ENCODE results near the gene MYO1H. TPM values are rescaled to one million over a fixed set of nuclear protein-coding genes. Genes with fewer than 3 reads are reported as not detected.
A peak's percentile ranks its signal among the peaks of the same experiment; 100 is the strongest.

The MYO1H gene
- total and polyA plus RNA-seq, 2 of the 13 experiments (the other 11 are each of a cell fraction or from before 2014, with no cell fraction given): not detected

DNA sequence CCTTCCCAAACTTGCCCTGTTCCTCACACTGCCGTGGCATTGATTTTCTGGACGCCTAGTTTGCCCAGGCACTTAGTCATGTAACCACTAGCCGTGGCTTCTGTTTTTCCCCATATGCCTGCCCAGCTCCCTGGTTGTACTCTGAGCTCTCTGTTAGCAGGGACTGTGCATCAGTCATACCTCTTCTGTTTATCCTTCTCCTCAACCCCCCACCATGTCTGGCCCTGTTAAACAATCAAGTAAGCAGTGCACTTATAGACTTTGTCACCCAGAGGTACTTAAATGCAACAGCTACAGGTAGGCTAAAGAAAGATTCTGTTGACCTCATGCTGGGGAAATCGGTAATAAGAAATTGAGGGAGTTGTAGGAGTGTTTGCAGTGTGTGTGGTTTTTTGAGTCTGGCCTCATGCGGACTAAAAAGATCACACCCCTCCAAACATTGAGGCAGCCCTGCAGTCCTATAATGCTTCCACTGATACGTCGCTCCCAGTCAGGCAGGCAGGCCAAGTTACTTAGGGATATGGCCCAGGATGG lies 146.7 kb downstream of the MYO1H start (continued):
- TF ChIP-seq, protein P1, sequence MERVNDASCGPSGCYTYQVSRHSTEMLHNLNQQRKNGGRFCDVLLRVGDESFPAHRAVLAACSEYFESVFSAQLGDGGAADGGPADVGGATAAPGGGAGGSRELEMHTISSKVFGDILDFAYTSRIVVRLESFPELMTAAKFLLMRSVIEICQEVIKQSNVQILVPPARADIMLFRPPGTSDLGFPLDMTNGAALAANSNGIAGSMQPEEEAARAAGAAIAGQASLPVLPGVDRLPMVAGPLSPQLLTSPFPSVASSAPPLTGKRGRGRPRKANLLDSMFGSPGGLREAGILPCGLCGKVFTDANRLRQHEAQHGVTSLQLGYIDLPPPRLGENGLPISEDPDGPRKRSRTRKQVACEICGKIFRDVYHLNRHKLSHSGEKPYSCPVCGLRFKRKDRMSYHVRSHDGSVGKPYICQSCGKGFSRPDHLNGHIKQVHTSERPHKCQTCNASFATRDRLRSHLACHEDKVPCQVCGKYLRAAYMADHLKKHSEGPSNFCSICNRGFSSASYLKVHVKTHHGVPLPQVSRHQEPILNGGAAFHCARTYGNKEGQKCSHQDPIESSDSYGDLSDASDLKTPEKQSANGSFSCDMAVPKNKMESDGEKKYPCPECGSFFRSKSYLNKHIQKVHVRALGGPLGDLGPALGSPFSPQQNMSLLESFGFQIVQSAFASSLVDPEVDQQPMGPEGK (CRISPR knock-in tag; IDR thresholded peaks at IDR 0.05): peak; percentile 73
- TF ChIP-seq, protein P2, sequence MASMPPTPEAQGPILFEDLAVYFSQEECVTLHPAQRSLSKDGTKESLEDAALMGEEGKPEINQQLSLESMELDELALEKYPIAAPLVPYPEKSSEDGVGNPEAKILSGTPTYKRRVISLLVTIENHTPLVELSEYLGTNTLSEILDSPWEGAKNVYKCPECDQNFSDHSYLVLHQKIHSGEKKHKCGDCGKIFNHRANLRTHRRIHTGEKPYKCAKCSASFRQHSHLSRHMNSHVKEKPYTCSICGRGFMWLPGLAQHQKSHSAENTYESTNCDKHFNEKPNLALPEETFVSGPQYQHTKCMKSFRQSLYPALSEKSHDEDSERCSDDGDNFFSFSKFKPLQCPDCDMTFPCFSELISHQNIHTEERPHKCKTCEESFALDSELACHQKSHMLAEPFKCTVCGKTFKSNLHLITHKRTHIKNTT (CRISPR knock-in tag; IDR thresholded peaks at IDR 0.05): no peak
- TF ChIP-seq EED (CRISPR knock-in tag; IDR thresholded peaks at IDR 0.05) (no peak), TP53 (CRISPR knock-in tag; conservative IDR thresholded peaks at IDR 0.05) (no peak), NFATC3 (CRISPR knock-in tag; IDR thresholded peaks at IDR 0.05) (no peak), CEBPG (CRISPR knock-in tag; IDR thresholded peaks at IDR 0.05) (peak; percentile 47), ZNF382 (CRISPR knock-in tag; IDR thresholded peaks at IDR 0.05; ENCODE audit: borderline replicate concordance) (no peak), TBL1XR1 (IDR thresholded peaks at IDR 0.05; ENCODE audit: borderline replicate concordance, low read length, partially characterized antibody) (no peak), NAIF1 (CRISPR knock-in tag; IDR thresholded peaks at IDR 0.05; ENCODE audit: borderline replicate concordance) (no peak), PHF5A (CRISPR knock-in tag; IDR thresholded peaks at IDR 0.05; ENCODE audit: low read depth, unreplicated experiment) (no peak), FOSL1 (CRISPR knock-in tag; IDR thresholded peaks at IDR 0.05; ENCODE audit: borderline replicate concordance) (peak; percentile 50; the same call in 1 of the 2 replicates), ZNF430 (CRISPR knock-in tag; IDR thresholded peaks at IDR 0.05) (no peak), NCOA2 (CRISPR knock-in tag; IDR thresholded peaks at IDR 0.05) (0 out of 2 replicates have a peak, but pooled peaks have one; percentile 30), ZNF563 (CRISPR knock-in tag; IDR thresholded peaks at IDR 0.05) (no peak), AGO2 (optimal IDR thresholded peaks at IDR 0.05; ENCODE audit: low read depth, low read length) (no peak), RARA (CRISPR knock-in tag; IDR thresholded peaks at IDR 0.05) (peak; percentile 51)
- TF ChIP-seq, protein P3, sequence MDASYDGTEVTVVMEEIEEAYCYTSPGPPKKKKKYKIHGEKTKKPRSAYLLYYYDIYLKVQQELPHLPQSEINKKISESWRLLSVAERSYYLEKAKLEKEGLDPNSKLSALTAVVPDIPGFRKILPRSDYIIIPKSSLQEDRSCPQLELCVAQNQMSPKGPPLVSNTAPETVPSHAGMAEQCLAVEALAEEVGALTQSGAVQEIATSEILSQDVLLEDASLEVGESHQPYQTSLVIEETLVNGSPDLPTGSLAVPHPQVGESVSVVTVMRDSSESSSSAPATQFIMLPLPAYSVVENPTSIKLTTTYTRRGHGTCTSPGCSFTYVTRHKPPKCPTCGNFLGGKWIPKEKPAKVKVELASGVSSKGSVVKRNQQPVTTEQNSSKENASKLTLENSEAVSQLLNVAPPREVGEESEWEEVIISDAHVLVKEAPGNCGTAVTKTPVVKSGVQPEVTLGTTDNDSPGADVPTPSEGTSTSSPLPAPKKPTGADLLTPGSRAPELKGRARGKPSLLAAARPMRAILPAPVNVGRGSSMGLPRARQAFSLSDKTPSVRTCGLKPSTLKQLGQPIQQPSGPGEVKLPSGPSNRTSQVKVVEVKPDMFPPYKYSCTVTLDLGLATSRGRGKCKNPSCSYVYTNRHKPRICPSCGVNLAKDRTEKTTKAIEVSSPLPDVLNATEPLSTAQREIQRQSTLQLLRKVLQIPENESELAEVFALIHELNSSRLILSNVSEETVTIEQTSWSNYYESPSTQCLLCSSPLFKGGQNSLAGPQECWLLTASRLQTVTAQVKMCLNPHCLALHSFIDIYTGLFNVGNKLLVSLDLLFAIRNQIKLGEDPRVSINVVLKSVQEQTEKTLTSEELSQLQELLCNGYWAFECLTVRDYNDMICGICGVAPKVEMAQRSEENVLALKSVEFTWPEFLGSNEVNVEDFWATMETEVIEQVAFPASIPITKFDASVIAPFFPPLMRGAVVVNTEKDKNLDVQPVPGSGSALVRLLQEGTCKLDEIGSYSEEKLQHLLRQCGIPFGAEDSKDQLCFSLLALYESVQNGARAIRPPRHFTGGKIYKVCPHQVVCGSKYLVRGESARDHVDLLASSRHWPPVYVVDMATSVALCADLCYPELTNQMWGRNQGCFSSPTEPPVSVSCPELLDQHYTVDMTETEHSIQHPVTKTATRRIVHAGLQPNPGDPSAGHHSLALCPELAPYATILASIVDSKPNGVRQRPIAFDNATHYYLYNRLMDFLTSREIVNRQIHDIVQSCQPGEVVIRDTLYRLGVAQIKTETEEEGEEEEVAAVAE (CRISPR knock-in tag; IDR thresholded peaks at IDR 0.05; ENCODE audit: borderline replicate concordance): no peak
- TF ChIP-seq, protein P4, sequence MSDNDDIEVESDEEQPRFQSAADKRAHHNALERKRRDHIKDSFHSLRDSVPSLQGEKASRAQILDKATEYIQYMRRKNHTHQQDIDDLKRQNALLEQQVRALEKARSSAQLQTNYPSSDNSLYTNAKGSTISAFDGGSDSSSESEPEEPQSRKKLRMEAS (IDR thresholded peaks at IDR 0.05): peak; percentile 42; the same call in 1 of the 2 replicates
- TF ChIP-seq, protein P5, sequence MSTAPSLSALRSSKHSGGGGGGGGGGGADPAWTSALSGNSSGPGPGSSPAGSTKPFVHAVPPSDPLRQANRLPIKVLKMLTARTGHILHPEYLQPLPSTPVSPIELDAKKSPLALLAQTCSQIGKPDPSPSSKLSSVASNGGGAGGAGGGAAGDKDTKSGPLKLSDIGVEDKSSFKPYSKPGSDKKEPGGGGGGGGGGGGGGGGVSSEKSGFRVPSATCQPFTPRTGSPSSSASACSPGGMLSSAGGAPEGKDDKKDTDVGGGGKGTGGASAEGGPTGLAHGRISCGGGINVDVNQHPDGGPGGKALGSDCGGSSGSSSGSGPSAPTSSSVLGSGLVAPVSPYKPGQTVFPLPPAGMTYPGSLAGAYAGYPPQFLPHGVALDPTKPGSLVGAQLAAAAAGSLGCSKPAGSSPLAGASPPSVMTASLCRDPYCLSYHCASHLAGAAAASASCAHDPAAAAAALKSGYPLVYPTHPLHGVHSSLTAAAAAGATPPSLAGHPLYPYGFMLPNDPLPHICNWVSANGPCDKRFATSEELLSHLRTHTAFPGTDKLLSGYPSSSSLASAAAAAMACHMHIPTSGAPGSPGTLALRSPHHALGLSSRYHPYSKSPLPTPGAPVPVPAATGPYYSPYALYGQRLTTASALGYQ (CRISPR knock-in tag; IDR thresholded peaks at IDR 0.05): peak; percentile 28; the same call in 1 of the 2 replicates

All from HepG2 (cell line).